ENCODE measurements around the gene TLX1. TPM values are rescaled to one million over a fixed set of nuclear protein-coding genes. Genes with fewer than 3 reads are reported as not detected.

The TLX1 gene
- total RNA-seq, 2 experiments from 2014 or later = not detected

- H3K4me3 Mint-ChIP-seq = no peak overlapping the region
- Histone ChIP-seq H3K27ac (ENCODE audit: low read depth in 1 of 2, low read length in 2 of 2) (no peak overlapping the region), H3K27me3 (ENCODE audit: control insufficient read depth in 1 of 2, insufficient read depth in 2 of 2, low read length in 2 of 2) (peaks cover 29 to 35% of the 10 kb centered on the region in 2 experiments), H3K4me3 (ENCODE audit: low read length) (no peak overlapping the region), H3K4me1 (ENCODE audit: insufficient read depth, low read length) (no peaks in the 10 kb centered on the region), H3K36me3 (ENCODE audit: insufficient read depth, low read length) (no peaks in the 10 kb centered on the region), H3K9me3 (ENCODE audit: control insufficient read depth in 1 of 2, insufficient read depth in 1 of 2, low read length in 2 of 2) (peaks cover 18 to 20% of the 10 kb centered on the region in 2 experiments)
- intact Hi-C loops (cut with DNase I, micrococcal nuclease) = no loop called here
- no peak for ATAC-seq (ENCODE audit: poor library complexity)
- ChIA-PET POLR2A (no interaction called here), CTCF (interaction anchor here (0.8 kb wide), 1 partner anchor 13 kb away, joined by 3 read pairs; no protein-coding TSS in a partner anchor)
- H3K27me3 Mint-ChIP-seq = peaks cover 69% of the 10 kb centered on the region
- H3K36me3 Mint-ChIP-seq (ENCODE audit: low read depth) = no peaks in the 10 kb centered on the region
- no peak for DNase-seq
- TF ChIP-seq CTCF (IDR thresholded peaks at IDR 0.05) = no peak
- peaks cover 3% of the 10 kb centered on the region for H3K9me3 Mint-ChIP-seq
- H3K4me1 Mint-ChIP-seq (ENCODE audit: low read depth) = no peaks in the 10 kb centered on the region
- H3K27ac Mint-ChIP-seq = no peak overlapping the region
Observed at GRCh38 chr10:101174319-101174718, 43.2 kb downstream of the TLX1 start.

- peaks cover 31 to 35% of the 10 kb centered on the region in 2 experiments for H3K27me3 ChIP-seq (ENCODE audit: control insufficient read depth in 1 of 2, insufficient read depth in 2 of 2, low read length in 2 of 2)
- H3K4me3 ChIP-seq (ENCODE audit: low read length) = no peak overlapping the region
- Mint-ChIP-seq H3K9me3 (peaks cover 3% of the 10 kb centered on the region), H3K27me3 (peaks cover 68% of the 10 kb centered on the region), H3K4me1 (ENCODE audit: low read depth) (no peaks in the 10 kb centered on the region), H3K27ac (no peak overlapping the region), H3K36me3 (ENCODE audit: low read depth) (no peaks in the 10 kb centered on the region), H3K4me3 (no peak overlapping the region)
- H3K27ac ChIP-seq (ENCODE audit: low read depth in 1 of 2, low read length in 2 of 2) = no peak overlapping the region
- TF ChIP-seq CTCF (IDR thresholded peaks at IDR 0.05) = no peak
- H3K4me1 ChIP-seq (ENCODE audit: insufficient read depth, low read length) = no peaks in the 10 kb centered on the region
- H3K9me3 ChIP-seq (ENCODE audit: control insufficient read depth in 1 of 2, insufficient read depth in 1 of 2, low read length in 2 of 2) = peaks cover 18 to 20% of the 10 kb centered on the region in 2 experiments
- no peak for DNase-seq
- ChIA-PET CTCF (no interaction called here), POLR2A (no interaction called here)
- H3K36me3 ChIP-seq (ENCODE audit: insufficient read depth, low read length) = no peaks in the 10 kb centered on the region
- ATAC-seq (ENCODE audit: poor library complexity) = no peak
- intact Hi-C loops (cut with DNase I, micrococcal nuclease) = no loop called here
Observed at GRCh38 chr10:101176577-101176976, 45.5 kb downstream of the TLX1 start.

DNA sequence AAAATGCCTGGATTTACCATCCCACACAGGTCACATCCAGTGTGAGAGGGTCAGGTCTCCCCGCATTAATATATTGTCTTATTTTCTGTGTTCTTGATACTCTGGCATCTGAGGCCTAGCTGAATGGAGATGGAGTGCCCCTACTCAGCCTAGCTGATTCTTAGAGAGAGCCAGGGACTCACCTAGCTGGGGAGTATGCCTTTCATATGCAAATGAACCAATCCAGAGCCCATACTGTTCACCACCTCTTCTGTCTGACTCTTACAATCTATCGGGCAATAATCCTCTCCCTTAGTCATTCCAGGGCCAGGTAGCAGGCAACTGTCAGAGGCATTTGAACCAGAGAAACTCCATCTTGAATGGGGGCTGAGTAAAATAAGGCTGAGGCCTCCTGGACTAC lies 51.8 kb downstream of the TLX1 start:
- Mint-ChIP-seq H3K27me3 (peaks cover 27% of the 10 kb centered on the region), H3K27ac (no peak overlapping the region), H3K4me3 (no peak overlapping the region), H3K9me3 (no peaks in the 10 kb centered on the region), H3K36me3 (ENCODE audit: low read depth) (no peaks in the 10 kb centered on the region), H3K4me1 (ENCODE audit: low read depth) (no peaks in the 10 kb centered on the region)
- TF ChIP-seq CTCF (IDR thresholded peaks at IDR 0.05) = no peak
- ATAC-seq (ENCODE audit: poor library complexity) = no peak
- no peaks in the 10 kb centered on the region for H3K36me3 ChIP-seq (ENCODE audit: insufficient read depth, low read length)
- H3K27ac ChIP-seq (ENCODE audit: low read depth in 1 of 2, low read length in 2 of 2) = no peak overlapping the region
- ChIA-PET POLR2A (no interaction called here), CTCF (interaction anchor here (1.1 kb wide), 1 partner anchor 41 kb away, joined by 3 read pairs; no protein-coding TSS in a partner anchor)
- intact Hi-C loops (cut with DNase I, micrococcal nuclease) = no loop called here
- peaks cover 13 to 17% of the 10 kb centered on the region in 2 experiments for H3K27me3 ChIP-seq (ENCODE audit: control insufficient read depth in 1 of 2, insufficient read depth in 2 of 2, low read length in 2 of 2)
- DNase-seq = no peak
- no peaks in the 10 kb centered on the region for H3K4me1 ChIP-seq (ENCODE audit: insufficient read depth, low read length)
- no peaks in the 10 kb centered on the region for H3K9me3 ChIP-seq (ENCODE audit: control insufficient read depth in 1 of 2, insufficient read depth in 1 of 2, low read length in 2 of 2)
- no peak overlapping the region for H3K4me3 ChIP-seq (ENCODE audit: low read length)

Measured in CD4-positive, alpha-beta T cell (primary cell).